Large intestine (tissue), 3 donors: Measurements from ENCODE around the gene KRTAP19-5. TPM values are rescaled to one million over a fixed set of nuclear protein-coding genes. Genes with fewer than 3 reads are reported as not detected.

Source experiments
- DNase-seq, 2 donors: peaks; one replicate each; pipeline versions ENCODE4 v3.0.0 to v3.0.0-alpha.2; 2013
- H3K27ac ChIP-seq: one replicate; pipeline ENCODE4 v1.5.1; 2013; ENCODE audit warnings: low read length
- H3K27me3 ChIP-seq: 2 replicates; pipeline ENCODE4 v1.6.1; 2013; ENCODE audit warnings: low read length; ENCODE audit not compliant: control insufficient read depth, insufficient read depth
- H3K36me3 ChIP-seq: 2 replicates; pipeline ENCODE4 v1.6.1; 2013; ENCODE audit warnings: low read length; ENCODE audit not compliant: control insufficient read depth, insufficient read depth
- H3K4me1 ChIP-seq: one replicate; pipeline ENCODE4 v1.6.1; 2013; ENCODE audit warnings: low read length; ENCODE audit not compliant: control insufficient read depth, insufficient read depth
- H3K4me3 ChIP-seq: one replicate; pipeline ENCODE4 v1.5.1; 2013; ENCODE audit warnings: low read length
- H3K9me3 ChIP-seq: one replicate; pipeline ENCODE4 v1.6.1; 2013; ENCODE audit warnings: mild to moderate bottlenecking, low read depth, low read length, moderate library complexity; ENCODE audit not compliant: control insufficient read depth
- WGBS: methylation state at CpG from one replicate; pipeline ENCODE4 v1.1.5; 2013; ENCODE audit warnings: low lambda C conversion rate; ENCODE audit not compliant: insufficient coverage; 5-methylcytosine and 5-hydroxymethylcytosine counted together
- polyA plus RNA-seq: library from polyadenylated mRNA; unstranded; fragments of 120-200 nt; gene quantifications from one replicate; pipeline ENCODE4 v1.2.1, GENCODE V29; 2013

Gene KRTAP19-5
- polyA plus RNA-seq, 1 donor, result not detected

DNA sequence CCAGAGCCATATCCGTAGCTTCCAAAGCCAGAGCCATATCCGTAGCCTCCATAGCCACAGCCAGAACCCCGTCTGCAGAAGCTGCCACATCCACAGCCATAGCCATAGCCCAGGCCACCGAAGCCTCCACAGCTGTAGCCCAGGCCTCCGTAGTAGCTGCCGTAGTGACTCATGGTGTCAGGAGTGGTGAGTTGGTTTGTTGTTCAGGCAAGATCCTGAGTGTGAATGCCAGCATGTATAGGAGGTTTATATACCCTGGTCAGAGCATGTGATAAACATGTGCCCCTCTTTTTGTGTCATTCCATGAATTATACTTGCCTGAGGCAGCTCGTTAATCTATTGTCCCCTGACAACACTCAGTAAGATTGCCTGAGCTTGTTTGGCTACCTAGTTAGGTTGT is 21.8 kb downstream of the KRTAP19-5 start, which contains the start of gene KRTAP19-1:
Gene KRTAP19-1 (minus strand): TSS at position 223 of the 400 bp plus-strand sequence. CDS start 50 bp downstream, at position 173.
- Histone ChIP-seq H3K4me3 (no peak within 1 kb of the TSS), H3K9me3 (no peaks in the 10 kb centered on the region), H3K4me1 (no peaks in the 10 kb centered on the region), H3K36me3 (no peaks in the 10 kb centered on the region), H3K27ac (no peak within 1 kb of the TSS), H3K27me3 (no peaks in the 10 kb centered on the region)
- DNase-seq, result no peak
- WGBS, result no CpG with 5 or more reads among the region's 7 CpGs

DNA sequence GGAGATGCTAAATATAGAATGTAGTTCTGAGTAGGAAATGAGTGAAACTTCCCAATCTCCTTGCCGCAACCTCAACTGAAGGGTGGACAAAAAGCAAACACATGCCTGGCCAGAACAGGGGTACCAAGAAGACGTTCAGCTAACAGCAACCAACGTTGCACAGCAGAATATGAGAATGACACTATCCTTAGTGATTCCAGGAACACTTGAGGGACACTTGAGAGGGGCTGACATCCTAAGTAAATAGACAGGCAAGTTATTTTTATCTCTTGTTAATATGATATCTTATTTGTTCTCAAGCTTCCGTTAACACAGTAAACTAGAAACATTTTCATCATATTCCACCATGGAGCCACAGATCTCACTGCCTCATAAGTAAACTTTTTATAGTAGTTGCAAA is 22.7 kb downstream of the KRTAP19-5 start:
- no peaks in the 10 kb centered on the region for H3K27me3 ChIP-seq
- H3K9me3 ChIP-seq, result no peaks in the 10 kb centered on the region
- no peaks in the 10 kb centered on the region for H3K4me1 ChIP-seq
- 80% methylated on average over 2 of the region's 4 CpGs for WGBS
- H3K27ac ChIP-seq, result no peak overlapping the region
- no peak overlapping the region for H3K4me3 ChIP-seq
- no peak for DNase-seq
- no peaks in the 10 kb centered on the region for H3K36me3 ChIP-seq

DNA sequence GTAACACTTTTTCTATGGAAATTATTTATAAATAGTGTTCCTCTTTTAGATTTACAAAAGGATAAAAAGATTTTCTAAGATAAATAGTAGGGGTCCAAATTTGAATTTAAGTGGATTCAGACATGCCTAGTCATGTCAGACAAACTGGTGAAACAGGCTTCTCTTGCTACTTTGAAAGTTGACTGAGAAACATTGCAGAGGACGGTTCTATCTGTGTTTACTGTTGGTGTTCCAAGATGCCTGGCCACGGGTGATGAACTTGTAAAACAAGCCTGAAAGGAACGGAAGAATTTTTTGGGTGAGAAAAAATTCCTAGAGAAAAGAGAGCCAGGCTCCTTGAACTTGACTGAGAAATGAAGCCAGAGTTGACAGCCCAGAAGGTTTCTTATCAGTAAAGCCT is 23.9 kb downstream of the KRTAP19-5 start:
- DNase-seq, result no peak
- WGBS, result 67% methylated on average over 2 of the region's 3 CpGs
- no peaks in the 10 kb centered on the region for H3K9me3 ChIP-seq
- no peaks in the 10 kb centered on the region for H3K4me1 ChIP-seq
- H3K4me3 ChIP-seq, result no peak overlapping the region
- H3K27ac ChIP-seq, result no peak overlapping the region
- H3K36me3 ChIP-seq, result no peaks in the 10 kb centered on the region
- no peaks in the 10 kb centered on the region for H3K27me3 ChIP-seq

DNA sequence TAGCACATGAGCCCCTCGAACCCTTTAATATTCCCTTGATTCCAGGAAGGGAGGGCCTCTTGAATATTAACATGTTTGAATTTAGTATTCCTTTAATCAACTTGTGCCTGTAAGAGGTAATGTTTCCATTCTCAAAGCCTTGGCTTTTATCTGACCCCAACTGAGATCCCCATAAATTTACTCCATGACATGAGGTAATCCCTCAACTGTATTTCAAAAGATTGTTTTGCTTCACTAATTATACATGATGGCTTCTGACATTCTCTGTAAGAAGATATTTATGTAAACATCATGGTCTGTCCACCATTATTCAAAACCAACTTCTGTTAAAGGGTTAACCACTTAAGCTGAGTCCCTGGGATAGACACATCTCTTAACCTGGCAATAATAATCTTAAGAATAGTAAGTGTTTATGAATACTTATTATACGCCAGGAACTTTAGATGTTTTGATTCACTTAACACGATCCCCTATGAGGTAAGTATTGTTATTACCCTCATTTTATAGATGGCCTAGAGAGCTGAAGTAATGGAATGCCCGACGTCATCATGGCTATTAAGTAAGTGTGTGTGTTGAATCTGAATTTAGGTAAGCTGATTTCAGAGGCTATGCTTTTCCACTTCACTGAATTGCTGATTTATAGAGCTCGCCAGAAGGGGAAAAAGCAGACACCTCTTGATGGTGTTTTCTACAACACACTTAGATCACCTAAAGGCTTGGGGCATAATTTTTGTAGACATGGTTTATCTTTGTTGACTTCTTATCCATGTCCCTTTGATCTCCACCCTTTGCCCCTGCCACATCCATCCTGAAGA is 32.8 kb downstream of the KRTAP19-5 start:
- Histone ChIP-seq H3K36me3 (no peaks in the 10 kb centered on the region), H3K27me3 (no peaks in the 10 kb centered on the region), H3K4me1 (no peaks in the 10 kb centered on the region), H3K9me3 (no peaks in the 10 kb centered on the region), H3K4me3 (no peak overlapping the region), H3K27ac (no peak overlapping the region)
- WGBS, result 100% methylated on average over 1 of the region's 6 CpGs
- no peak for DNase-seq

DNA sequence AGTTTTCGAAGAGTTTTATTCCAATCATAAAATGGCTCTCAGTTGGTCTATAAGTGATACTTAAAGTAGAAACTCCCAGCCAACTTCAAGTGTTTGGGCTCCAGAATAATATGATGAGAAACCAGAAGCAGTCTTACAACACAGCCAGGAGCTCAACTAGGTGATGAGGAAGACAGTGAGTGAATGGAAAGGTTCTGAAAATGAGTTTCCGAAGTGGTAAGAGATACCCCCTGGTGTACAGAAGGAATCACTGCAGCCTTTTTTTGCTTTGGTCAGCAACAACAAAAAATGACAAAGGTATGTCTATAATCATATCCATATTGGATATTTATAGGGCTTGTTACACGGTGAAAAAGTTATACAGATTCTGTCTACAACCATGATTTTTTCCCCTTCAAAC is 38.2 kb downstream of the KRTAP19-5 start:
- no peaks in the 10 kb centered on the region for H3K27me3 ChIP-seq
- 0% methylated on average over 1 of the region's 3 CpGs for WGBS
- no peak overlapping the region for H3K27ac ChIP-seq
- H3K9me3 ChIP-seq, result peaks cover 4% of the 10 kb centered on the region
- H3K36me3 ChIP-seq, result no peaks in the 10 kb centered on the region
- DNase-seq, result no peak
- H3K4me3 ChIP-seq, result no peak overlapping the region
- H3K4me1 ChIP-seq, result no peaks in the 10 kb centered on the region

Other genes with a start within 250 kb of the KRTAP19-5 start
- gene KRTAP24-1, start 219.2 kb downstream of the KRTAP19-5 start, polyA plus RNA-seq, result not detected
- not detected for gene KRTAP25-1, start 212.6 kb downstream of the KRTAP19-5 start, polyA plus RNA-seq
- not detected for gene KRTAP26-1, start 181.8 kb downstream of the KRTAP19-5 start, polyA plus RNA-seq
- not detected for gene KRTAP27-1, start 164.4 kb downstream of the KRTAP19-5 start, polyA plus RNA-seq
- gene KRTAP23-1, start 153.5 kb downstream of the KRTAP19-5 start, polyA plus RNA-seq, result not detected
- not detected for gene KRTAP13-2, start 129.9 kb downstream of the KRTAP19-5 start, polyA plus RNA-seq
- gene KRTAP13-1, start 106.1 kb downstream of the KRTAP19-5 start, polyA plus RNA-seq, result not detected
- gene KRTAP13-3, start 76.2 kb downstream of the KRTAP19-5 start, polyA plus RNA-seq, result not detected
- not detected for gene KRTAP13-4, start 71.9 kb downstream of the KRTAP19-5 start, polyA plus RNA-seq
- gene KRTAP15-1, start 61.9 kb downstream of the KRTAP19-5 start, polyA plus RNA-seq, result not detected
- not detected for gene KRTAP19-1, start 21.8 kb downstream of the KRTAP19-5 start, polyA plus RNA-seq
- gene KRTAP19-2, start 14.7 kb downstream of the KRTAP19-5 start, polyA plus RNA-seq, result not detected
- not detected for gene KRTAP19-3, start 10.1 kb downstream of the KRTAP19-5 start, polyA plus RNA-seq
- not detected for gene KRTAP19-4, start 5.0 kb downstream of the KRTAP19-5 start, polyA plus RNA-seq
- gene KRTAP19-6, start 39.7 kb upstream of the KRTAP19-5 start, polyA plus RNA-seq, result not detected
- gene KRTAP19-7, start 59.2 kb upstream of the KRTAP19-5 start, polyA plus RNA-seq, result not detected
- not detected for gene KRTAP22-2, start 88.3 kb upstream of the KRTAP19-5 start, polyA plus RNA-seq
- gene KRTAP6-3, start 90.3 kb upstream of the KRTAP19-5 start, polyA plus RNA-seq, result not detected
- not detected for gene KRTAP6-2, start 96.8 kb upstream of the KRTAP19-5 start, polyA plus RNA-seq
- gene KRTAP22-1, start 98.9 kb upstream of the KRTAP19-5 start, polyA plus RNA-seq, result not detected
- not detected for gene KRTAP6-1, start 111.8 kb upstream of the KRTAP19-5 start, polyA plus RNA-seq
- not detected for gene KRTAP20-1, start 114.3 kb upstream of the KRTAP19-5 start, polyA plus RNA-seq
- not detected for gene KRTAP20-4, start 118.5 kb upstream of the KRTAP19-5 start, polyA plus RNA-seq
- gene KRTAP20-2, start 133.1 kb upstream of the KRTAP19-5 start, polyA plus RNA-seq, result not detected
- gene KRTAP20-3, start 140.7 kb upstream of the KRTAP19-5 start, polyA plus RNA-seq, result not detected
- not detected for gene KRTAP21-3, start 216.6 kb upstream of the KRTAP19-5 start, polyA plus RNA-seq
- gene KRTAP21-2, start 245.1 kb upstream of the KRTAP19-5 start, polyA plus RNA-seq, result not detected